HUES48 (cell line): ENCODE measurements around the gene GJA5.
A peak's percentile ranks its signal among the peaks of the same experiment; 100 is the strongest.

ENCODE experiments used
- H3K27ac ChIP-seq: one replicate; pipeline ENCODE4 v1.7.0; 2013; ENCODE audit warnings: low read depth, low read length, inconsistent platforms
- H3K27me3 ChIP-seq: 2 replicates; pipeline ENCODE4 v1.6.1; 2013; ENCODE audit warnings: mild to moderate bottlenecking, low read length; ENCODE audit not compliant: control insufficient read depth, insufficient read depth
- H3K36me3 ChIP-seq: 2 replicates; pipeline ENCODE4 v1.6.1; 2013; ENCODE audit warnings: low read length; ENCODE audit not compliant: control insufficient read depth, insufficient read depth
- H3K4me1 ChIP-seq: 2 replicates; pipeline ENCODE4 v1.6.1; 2013; ENCODE audit warnings: mild to moderate bottlenecking, low read length; ENCODE audit not compliant: control insufficient read depth, insufficient read depth
- H3K4me3 ChIP-seq: 2 replicates; pipeline ENCODE4 v1.5.1; 2013; ENCODE audit warnings: mild to moderate bottlenecking, low read depth, low read length
- H3K9ac ChIP-seq: 2 replicates; pipeline ENCODE4 v1.6.1; 2013; ENCODE audit warnings: mild to moderate bottlenecking, low read depth, low read length, moderate library complexity
- H3K9me3 ChIP-seq: 2 replicates; pipeline ENCODE4 v1.6.1; 2013; ENCODE audit warnings: low read length; ENCODE audit not compliant: control insufficient read depth, insufficient read depth

The GJA5 gene

DNA sequence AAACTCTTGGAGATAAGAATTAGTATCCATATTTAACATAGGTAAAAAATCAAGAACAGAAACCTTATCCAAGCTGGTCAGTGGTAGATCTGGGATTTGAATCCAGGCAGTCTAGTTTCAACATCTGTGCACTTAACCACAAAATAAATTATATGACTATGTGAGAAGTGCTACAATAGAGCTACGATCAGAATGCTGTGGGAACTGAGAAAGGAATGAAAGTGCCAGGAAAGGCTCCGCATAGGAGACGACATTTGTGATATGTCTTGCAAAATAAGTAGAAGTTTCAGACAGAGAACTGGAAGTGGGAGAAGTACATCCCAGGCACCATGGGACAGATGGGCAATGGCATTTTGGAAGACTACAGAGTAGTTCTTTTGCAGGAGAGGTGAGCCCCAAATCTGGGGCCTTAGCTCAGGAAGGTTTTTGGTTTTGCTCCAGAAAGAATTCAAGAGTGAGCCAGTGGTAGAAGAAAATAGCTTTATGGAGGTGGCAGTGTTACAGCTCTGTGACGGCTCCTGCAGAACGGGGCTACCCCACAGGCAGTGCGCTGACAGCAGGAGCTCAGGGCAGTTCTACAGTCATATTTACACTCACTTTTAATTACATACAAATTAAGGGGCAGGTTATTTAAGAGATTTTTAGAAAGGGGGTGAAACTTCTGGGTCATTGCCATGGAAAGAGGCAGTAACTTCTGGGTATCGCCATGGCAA lies 25.5 kb upstream of the GJA5 start:
- H3K9me3 ChIP-seq = no peaks in the 10 kb centered on the region
- H3K27ac ChIP-seq = no peak overlapping the region
- H3K4me3 ChIP-seq = no peak overlapping the region
- H3K27me3 ChIP-seq = no peaks in the 10 kb centered on the region
- H3K36me3 ChIP-seq = no peaks in the 10 kb centered on the region
- peaks cover 5% of the 10 kb centered on the region for H3K4me1 ChIP-seq
- H3K9ac ChIP-seq = no peak overlapping the region

- no peak overlapping the region for H3K9ac ChIP-seq
- H3K36me3 ChIP-seq = no peaks in the 10 kb centered on the region
- no peak overlapping the region for H3K27ac ChIP-seq
- no peak overlapping the region for H3K4me3 ChIP-seq
- peaks cover 10% of the 10 kb centered on the region for H3K4me1 ChIP-seq
- no peaks in the 10 kb centered on the region for H3K27me3 ChIP-seq
- no peaks in the 10 kb centered on the region for H3K9me3 ChIP-seq
Observed at GRCh38 chr1:147784941-147785340, 24.5 kb upstream of the GJA5 start.

DNA sequence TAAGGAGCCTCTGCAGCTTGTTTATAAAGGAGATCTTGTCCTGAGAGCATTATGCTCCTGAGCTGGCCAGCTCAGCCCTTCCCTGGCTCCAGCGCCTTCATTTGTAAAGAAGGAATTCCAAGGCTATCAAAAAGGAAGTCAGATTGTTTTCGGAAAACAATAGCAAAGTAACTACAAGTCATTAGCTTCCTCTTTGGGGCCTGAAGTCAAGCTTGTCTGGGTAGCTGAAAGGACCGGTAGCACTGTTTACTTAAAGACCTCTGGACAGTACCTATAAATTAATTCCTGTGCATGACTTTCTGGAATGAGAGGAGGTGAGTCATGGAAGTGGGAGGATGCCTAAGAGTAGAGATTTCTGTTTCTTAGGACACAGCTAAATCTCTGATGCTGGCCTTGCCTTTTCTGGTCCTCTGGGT lies 20.7 kb upstream of the GJA5 start:
- Histone ChIP-seq H3K9me3 (no peaks in the 10 kb centered on the region), H3K4me3 (no peak overlapping the region), H3K27ac (no peak overlapping the region), H3K4me1 (peaks cover 10% of the 10 kb centered on the region), H3K27me3 (no peaks in the 10 kb centered on the region), H3K9ac (no peak overlapping the region), H3K36me3 (no peaks in the 10 kb centered on the region)

DNA sequence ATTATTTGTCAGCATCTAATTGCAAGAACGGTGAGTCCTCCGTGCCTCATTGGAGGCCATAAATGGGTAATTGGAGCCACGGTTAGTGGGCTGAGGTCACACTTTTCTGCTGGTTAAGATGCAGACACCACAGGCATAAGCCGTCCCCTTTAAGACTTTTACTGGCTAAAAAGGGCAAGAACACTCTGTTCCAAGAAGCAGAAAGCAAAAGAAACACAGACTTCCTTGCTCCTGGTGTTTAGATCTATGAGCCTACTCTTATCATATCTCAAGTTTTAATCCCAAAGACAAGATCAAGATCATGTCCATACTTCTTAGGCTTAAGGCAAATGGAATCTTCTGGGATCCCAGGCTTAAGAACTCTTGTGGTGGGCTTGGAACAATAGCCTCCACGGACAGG lies 17.3 kb upstream of the GJA5 start:
- Histone ChIP-seq H3K27me3 (no peaks in the 10 kb centered on the region), H3K4me1 (peaks cover 15% of the 10 kb centered on the region), H3K36me3 (no peaks in the 10 kb centered on the region), H3K27ac (no peak overlapping the region), H3K9ac (no peak overlapping the region), H3K4me3 (no peak overlapping the region), H3K9me3 (no peaks in the 10 kb centered on the region)

GRCh38 chr1:147773215-147773715 lies 12.9 kb upstream of the GJA5 start:
- Histone ChIP-seq H3K4me3 (peak overlapping the region; percentile 18; the same call in 1 of the 2 replicates), H3K9me3 (no peaks in the 10 kb centered on the region), H3K9ac (no peak overlapping the region), H3K27ac (no peak overlapping the region), H3K27me3 (no peaks in the 10 kb centered on the region), H3K4me1 (peaks cover 5% of the 10 kb centered on the region; the same call in 1 of the 2 replicates), H3K36me3 (no peaks in the 10 kb centered on the region)

DNA sequence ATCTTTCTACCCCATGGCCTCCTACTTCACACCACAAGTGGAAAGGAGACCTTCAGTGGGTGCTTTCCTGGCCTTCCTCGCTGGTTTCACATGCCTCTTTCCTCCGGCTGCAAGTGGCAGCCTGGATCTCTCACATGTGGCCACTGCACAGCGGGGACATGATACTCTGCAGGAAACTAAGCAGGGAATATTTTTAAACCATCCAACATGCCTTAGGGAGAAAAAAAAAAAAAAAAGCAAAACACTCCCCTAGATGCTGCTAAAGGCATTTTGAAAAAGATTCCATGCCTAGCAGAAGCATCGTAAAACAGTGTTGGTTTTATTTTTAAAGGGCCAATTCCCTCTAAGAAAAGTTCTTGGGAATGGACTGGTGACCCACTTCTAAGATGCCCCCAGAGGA lies 12.2 kb upstream of the GJA5 start:
- H3K27ac ChIP-seq = no peak overlapping the region
- no peaks in the 10 kb centered on the region for H3K27me3 ChIP-seq
- H3K36me3 ChIP-seq = no peaks in the 10 kb centered on the region
- H3K4me3 ChIP-seq = 0 out of 2 replicates have a peak overlapping the region, but pooled peaks have one; percentile 18
- no peak overlapping the region for H3K9ac ChIP-seq
- peaks cover 5% of the 10 kb centered on the region; the same call in 1 of the 2 replicates for H3K4me1 ChIP-seq
- H3K9me3 ChIP-seq = no peaks in the 10 kb centered on the region

DNA sequence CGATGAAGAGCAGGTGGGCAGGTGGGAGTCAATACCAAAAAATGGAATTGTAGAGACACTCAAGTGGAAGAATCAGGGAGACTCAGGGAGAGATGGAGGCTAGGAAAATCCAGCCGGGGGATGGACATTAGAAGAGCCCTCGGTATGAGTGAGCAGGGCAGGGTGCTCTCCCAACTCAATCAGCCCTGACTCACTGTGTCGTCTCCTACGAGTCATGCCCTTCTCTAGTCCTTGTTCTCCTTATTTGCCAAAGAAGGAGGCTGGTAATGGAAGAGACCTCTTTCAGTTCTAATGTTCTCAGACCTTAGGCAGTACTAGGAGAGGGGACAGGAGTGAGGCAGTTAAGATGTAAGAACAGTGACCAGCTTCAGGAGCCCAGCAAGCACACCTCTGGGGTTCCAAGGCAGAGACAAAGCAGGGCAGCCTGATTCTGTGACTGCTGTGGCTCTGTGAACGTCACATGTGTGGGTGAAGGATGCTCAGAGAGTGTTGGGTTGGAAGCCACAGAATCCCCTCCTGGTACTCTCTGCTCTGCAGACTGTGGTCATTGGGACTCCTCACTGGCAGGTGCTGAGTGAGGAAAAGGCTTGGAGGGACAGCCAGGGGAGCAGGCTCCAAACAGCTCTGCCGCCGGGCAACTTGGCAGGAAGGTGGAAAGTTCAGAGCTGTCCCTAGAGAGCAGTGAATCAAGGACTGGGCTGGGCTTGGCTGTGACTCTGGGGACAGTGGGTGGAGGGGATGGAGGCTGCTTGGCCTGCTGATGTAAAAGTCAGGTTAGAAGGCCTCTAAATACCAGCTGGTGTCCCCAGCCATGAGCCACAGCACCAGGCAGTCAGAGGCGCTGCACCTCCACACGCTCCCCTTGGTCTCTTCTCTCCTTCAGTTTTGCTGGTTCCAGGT lies 11.1 kb upstream of the GJA5 start:
- H3K4me3 ChIP-seq = no peak overlapping the region
- H3K36me3 ChIP-seq = no peaks in the 10 kb centered on the region
- peaks cover 5% of the 10 kb centered on the region; the same call in 1 of the 2 replicates for H3K4me1 ChIP-seq
- no peaks in the 10 kb centered on the region for H3K9me3 ChIP-seq
- no peak overlapping the region for H3K9ac ChIP-seq
- H3K27me3 ChIP-seq = no peaks in the 10 kb centered on the region
- no peak overlapping the region for H3K27ac ChIP-seq

GRCh38 chr1:147769106-147769505 lies 8.7 kb upstream of the GJA5 start:
- no peaks in the 10 kb centered on the region for H3K36me3 ChIP-seq
- H3K27ac ChIP-seq = no peak overlapping the region
- H3K9me3 ChIP-seq = no peaks in the 10 kb centered on the region
- H3K27me3 ChIP-seq = no peaks in the 10 kb centered on the region
- H3K4me3 ChIP-seq = no peak overlapping the region
- no peak overlapping the region for H3K9ac ChIP-seq
- H3K4me1 ChIP-seq = peaks cover 5% of the 10 kb centered on the region; the same call in 1 of the 2 replicates

DNA sequence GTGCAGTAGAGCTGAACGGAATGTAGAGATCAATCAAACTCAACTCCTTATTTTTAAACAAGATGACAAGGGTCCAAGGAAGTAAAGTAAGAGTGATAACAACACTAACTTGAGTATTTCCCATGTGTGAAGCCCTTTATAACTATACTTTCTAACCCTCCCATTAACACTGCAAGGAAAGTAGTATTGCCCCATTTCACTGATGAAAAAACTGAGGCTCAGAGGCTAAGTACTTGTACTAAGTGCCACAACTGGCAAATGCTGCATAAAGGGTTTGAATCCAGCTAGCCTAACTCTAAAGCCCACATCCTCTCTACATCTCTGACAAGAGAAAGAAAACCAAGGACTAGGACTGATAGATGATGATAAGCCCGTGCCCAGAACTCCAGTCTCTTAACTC lies 8.2 kb upstream of the GJA5 start:
- Histone ChIP-seq H3K36me3 (no peaks in the 10 kb centered on the region), H3K27me3 (no peaks in the 10 kb centered on the region), H3K4me1 (peaks cover 5% of the 10 kb centered on the region; the same call in 1 of the 2 replicates), H3K4me3 (no peak overlapping the region), H3K9ac (no peak overlapping the region), H3K9me3 (no peaks in the 10 kb centered on the region), H3K27ac (no peak overlapping the region)

- Histone ChIP-seq H3K4me3 (no peak overlapping the region), H3K27ac (no peak overlapping the region), H3K9ac (no peak overlapping the region), H3K4me1 (peaks cover 1% of the 10 kb centered on the region; the same call in 1 of the 2 replicates), H3K36me3 (no peaks in the 10 kb centered on the region), H3K27me3 (no peaks in the 10 kb centered on the region), H3K9me3 (no peaks in the 10 kb centered on the region)
Observed at GRCh38 chr1:147768101-147768500, 7.7 kb upstream of the GJA5 start.
